ENCODE results near the gene PBRM1. TPM values are rescaled to one million over a fixed set of nuclear protein-coding genes. Genes with fewer than 3 reads are reported as not detected.
"Not testable (repeated sequence)": the region's sequence is repeated elsewhere in the genome, so short reads cannot be mapped to it uniquely, and the experiment has no call there.

PBRM1 gene
- total RNA-seq, 1 donor: 48.7 TPM

DNA sequence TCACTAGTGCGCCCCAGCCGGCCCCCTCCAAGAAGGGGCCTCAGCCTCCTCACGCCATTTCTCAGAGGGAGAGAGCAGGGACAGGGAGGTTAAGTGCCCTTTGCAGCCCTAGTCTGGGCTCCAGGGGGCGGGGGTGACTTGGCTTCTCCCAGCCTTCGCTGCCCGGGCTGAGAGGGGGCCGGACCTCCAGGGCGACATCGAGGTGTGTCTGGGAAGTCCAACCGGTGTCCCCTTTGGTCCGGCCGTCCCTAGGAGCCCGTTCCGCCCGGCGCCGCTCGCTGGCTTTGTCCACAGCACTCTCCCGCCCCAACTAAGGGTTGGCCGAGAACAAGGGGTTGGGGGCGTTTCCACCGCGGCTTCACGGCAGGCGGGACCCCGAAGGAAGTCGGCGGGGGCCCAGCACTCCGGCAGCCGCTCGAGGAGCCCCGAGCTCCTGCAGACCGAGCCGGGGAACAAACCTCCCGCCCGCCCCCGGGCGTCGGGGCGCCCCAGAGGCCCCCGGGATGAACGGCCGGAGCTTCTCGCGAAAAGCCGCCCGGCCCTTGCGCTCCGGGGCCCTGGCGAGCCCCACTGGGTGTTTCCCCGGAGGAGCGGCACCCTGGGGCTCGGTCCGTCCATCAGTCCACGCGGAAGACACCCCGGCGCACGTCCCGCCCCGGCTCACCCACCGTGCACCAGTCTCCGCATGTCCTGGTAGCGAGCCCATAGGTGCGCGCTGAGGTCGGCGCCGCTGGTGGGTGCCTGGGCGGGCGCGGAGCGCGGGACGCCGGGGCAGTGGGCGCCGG, 152.7 kb downstream of the PBRM1 start:
- Histone ChIP-seq H3K4me3 (ENCODE audit: low read length) (peak overlapping the region; percentile 39), H3K27me3 (ENCODE audit: insufficient read depth, low read length) (no peaks in the 10 kb centered on the region), H3K4me1 (ENCODE audit: insufficient read depth, low read length) (peaks cover 37% of the 10 kb centered on the region), H3K9me3 (ENCODE audit: low read depth, low read length) (no peaks in the 10 kb centered on the region)

DNA sequence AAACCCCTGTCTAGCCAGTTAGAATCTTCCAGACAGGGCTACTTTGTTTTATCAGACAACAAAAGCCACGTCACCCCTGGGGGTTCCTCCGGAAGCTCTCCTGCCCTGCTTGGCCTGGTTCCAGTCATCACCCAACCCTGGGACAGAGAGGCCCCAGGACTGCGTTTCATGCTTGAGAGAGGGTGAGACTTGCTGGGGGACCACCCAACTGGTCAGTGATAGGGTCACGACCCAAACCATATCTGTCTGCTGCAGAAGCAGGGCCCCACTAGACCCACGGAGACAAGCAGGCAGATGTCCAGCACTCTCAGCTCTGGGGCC, 153.2 kb downstream of the PBRM1 start:
- H3K4me3 ChIP-seq (ENCODE audit: low read length): peak overlapping the region; percentile 39
- no peaks in the 10 kb centered on the region for H3K9me3 ChIP-seq (ENCODE audit: low read depth, low read length)
- H3K4me1 ChIP-seq (ENCODE audit: insufficient read depth, low read length): peaks cover 32% of the 10 kb centered on the region
- no peaks in the 10 kb centered on the region for H3K27me3 ChIP-seq (ENCODE audit: insufficient read depth, low read length)

- Histone ChIP-seq H3K27me3 (ENCODE audit: insufficient read depth, low read length) (no peaks in the 10 kb centered on the region), H3K4me1 (ENCODE audit: insufficient read depth, low read length) (peaks cover 27% of the 10 kb centered on the region), H3K4me3 (ENCODE audit: low read length) (no peak overlapping the region), H3K9me3 (ENCODE audit: low read depth, low read length) (no peaks in the 10 kb centered on the region)
These were observed 153.7 kb downstream of the PBRM1 start for GRCh38 chr3:52531860-52532516.

GRCh38 chr3:52530918-52531826, 154.5 kb downstream of the PBRM1 start:
- Histone ChIP-seq H3K27me3 (ENCODE audit: insufficient read depth, low read length) (no peaks in the 10 kb centered on the region), H3K4me1 (ENCODE audit: insufficient read depth, low read length) (peaks cover 24% of the 10 kb centered on the region), H3K9me3 (ENCODE audit: low read depth, low read length) (no peaks in the 10 kb centered on the region), H3K4me3 (ENCODE audit: low read length) (no peak overlapping the region)

- no peak overlapping the region for H3K4me3 ChIP-seq (ENCODE audit: low read length)
- H3K4me1 ChIP-seq (ENCODE audit: insufficient read depth, low read length): peaks cover 15% of the 10 kb centered on the region
- no peaks in the 10 kb centered on the region for H3K27me3 ChIP-seq (ENCODE audit: insufficient read depth, low read length)
- no peaks in the 10 kb centered on the region for H3K9me3 ChIP-seq (ENCODE audit: low read depth, low read length)
These were observed 156.1 kb downstream of the PBRM1 start for GRCh38 chr3:52529376-52530333.

GRCh38 chr3:52528586-52529375, 156.9 kb downstream of the PBRM1 start:
- H3K4me1 ChIP-seq (ENCODE audit: insufficient read depth, low read length): peaks cover 15% of the 10 kb centered on the region
- H3K9me3 ChIP-seq (ENCODE audit: low read depth, low read length): no peaks in the 10 kb centered on the region
- H3K27me3 ChIP-seq (ENCODE audit: insufficient read depth, low read length): no peaks in the 10 kb centered on the region
- no peak overlapping the region for H3K4me3 ChIP-seq (ENCODE audit: low read length)

DNA sequence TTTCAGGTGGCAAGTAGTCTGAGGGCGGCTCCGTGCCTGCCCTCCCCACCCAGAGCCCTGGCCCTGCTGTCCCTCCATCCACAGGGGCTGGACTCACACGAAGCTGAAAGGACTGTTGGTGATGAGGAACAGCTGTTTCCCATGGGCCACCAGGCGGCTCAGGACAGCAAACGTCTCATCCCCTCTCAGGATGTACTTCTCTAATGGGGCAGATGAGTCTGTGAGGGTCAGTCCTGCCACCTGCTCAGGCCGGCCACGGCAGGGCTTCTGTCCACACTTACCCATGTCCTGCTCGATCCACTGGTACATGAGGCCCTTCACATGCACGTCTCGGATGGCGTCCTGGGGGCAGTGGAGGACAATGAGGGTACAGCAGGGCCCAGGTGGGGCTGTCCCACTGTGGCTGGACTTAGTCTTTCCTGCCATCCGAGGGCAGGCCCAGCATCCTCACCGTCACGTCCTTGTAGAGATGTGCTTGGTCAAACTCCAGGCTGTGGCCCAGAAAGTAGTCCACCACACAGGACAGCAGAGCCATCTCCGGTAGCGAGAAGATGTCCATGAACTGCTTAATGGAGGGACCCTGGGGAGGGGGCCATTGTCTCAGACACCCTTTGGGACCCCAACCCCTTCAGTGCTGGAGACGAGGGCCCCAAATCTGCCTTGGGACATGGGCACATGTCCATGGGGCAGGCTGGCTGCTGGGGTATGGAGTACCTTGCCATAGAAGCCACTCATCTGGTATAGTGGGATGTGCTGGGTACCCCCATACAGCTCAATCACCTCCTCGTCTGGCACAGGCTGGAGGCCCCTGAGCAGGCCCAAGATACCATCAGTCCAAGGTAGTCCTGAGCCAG, 157.8 kb downstream of the PBRM1 start:
- Histone ChIP-seq H3K9me3 (ENCODE audit: low read depth, low read length) (no peaks in the 10 kb centered on the region), H3K4me1 (ENCODE audit: insufficient read depth, low read length) (peaks cover 12% of the 10 kb centered on the region), H3K4me3 (ENCODE audit: low read length) (no peak overlapping the region), H3K27me3 (ENCODE audit: insufficient read depth, low read length) (no peaks in the 10 kb centered on the region)

- no peak overlapping the region for H3K4me3 ChIP-seq (ENCODE audit: low read length)
- peaks cover 4% of the 10 kb centered on the region for H3K4me1 ChIP-seq (ENCODE audit: insufficient read depth, low read length)
- H3K9me3 ChIP-seq (ENCODE audit: low read depth, low read length): no peaks in the 10 kb centered on the region
- no peaks in the 10 kb centered on the region for H3K27me3 ChIP-seq (ENCODE audit: insufficient read depth, low read length)
These were observed 158.5 kb downstream of the PBRM1 start for GRCh38 chr3:52527039-52527731.

GRCh38 chr3:52526671-52527038, 159.1 kb downstream of the PBRM1 start:
- H3K9me3 ChIP-seq (ENCODE audit: low read depth, low read length); H3K4me3 ChIP-seq (ENCODE audit: low read length); H3K27me3 ChIP-seq (ENCODE audit: insufficient read depth, low read length); H3K4me1 ChIP-seq (ENCODE audit: insufficient read depth, low read length): not testable (repeated sequence)

GRCh38 chr3:52525680-52526561, 159.8 kb downstream of the PBRM1 start:
- H3K4me3 ChIP-seq (ENCODE audit: low read length): no peak overlapping the region
- H3K9me3 ChIP-seq (ENCODE audit: low read depth, low read length): no peaks in the 10 kb centered on the region
- no peaks in the 10 kb centered on the region for H3K4me1 ChIP-seq (ENCODE audit: insufficient read depth, low read length)
- H3K27me3 ChIP-seq (ENCODE audit: insufficient read depth, low read length): no peaks in the 10 kb centered on the region

- Histone ChIP-seq H3K4me3 (ENCODE audit: low read length) (no peak overlapping the region), H3K27me3 (ENCODE audit: insufficient read depth, low read length) (no peaks in the 10 kb centered on the region), H3K4me1 (ENCODE audit: insufficient read depth, low read length) (no peaks in the 10 kb centered on the region), H3K9me3 (ENCODE audit: low read depth, low read length) (no peaks in the 10 kb centered on the region)
These were observed 160.7 kb downstream of the PBRM1 start for GRCh38 chr3:52524752-52525679.
